ENCODE results near the gene CACNA1C.

DNA sequence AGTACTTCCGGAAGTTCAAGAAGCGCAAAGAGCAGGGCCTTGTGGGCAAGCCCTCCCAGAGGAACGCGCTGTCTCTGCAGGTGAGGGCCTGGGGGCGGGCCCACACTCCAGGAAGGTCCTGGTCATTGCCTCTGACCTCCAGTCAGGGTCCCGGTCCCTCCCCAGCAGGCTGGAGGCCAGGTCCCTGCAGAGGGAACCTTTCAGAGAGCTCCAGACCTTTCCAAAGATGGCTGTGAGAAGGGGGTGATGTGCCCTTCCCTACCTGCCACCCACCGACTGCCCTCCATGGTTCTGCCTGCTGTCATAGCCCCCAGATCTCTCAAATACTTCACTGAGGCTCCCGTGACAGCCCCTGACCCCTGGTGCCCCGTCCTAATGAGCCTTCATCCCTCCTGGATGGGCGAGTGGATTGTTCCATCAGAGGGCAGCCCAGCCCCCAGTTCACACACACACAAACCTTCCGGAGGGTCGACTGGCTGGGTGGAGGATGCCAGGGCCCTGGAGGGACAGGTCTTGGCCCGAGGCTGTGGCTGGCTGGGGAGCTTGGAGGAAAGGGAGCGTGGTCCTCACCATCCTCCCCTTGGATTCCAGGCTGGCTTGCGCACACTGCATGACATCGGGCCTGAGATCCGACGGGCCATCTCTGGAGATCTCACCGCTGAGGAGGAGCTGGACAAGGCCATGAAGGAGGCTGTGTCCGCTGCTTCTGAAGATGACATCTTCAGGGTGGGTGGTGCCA is 624.5 kb downstream of the CACNA1C start:
- TF ChIP-seq, protein P1, sequence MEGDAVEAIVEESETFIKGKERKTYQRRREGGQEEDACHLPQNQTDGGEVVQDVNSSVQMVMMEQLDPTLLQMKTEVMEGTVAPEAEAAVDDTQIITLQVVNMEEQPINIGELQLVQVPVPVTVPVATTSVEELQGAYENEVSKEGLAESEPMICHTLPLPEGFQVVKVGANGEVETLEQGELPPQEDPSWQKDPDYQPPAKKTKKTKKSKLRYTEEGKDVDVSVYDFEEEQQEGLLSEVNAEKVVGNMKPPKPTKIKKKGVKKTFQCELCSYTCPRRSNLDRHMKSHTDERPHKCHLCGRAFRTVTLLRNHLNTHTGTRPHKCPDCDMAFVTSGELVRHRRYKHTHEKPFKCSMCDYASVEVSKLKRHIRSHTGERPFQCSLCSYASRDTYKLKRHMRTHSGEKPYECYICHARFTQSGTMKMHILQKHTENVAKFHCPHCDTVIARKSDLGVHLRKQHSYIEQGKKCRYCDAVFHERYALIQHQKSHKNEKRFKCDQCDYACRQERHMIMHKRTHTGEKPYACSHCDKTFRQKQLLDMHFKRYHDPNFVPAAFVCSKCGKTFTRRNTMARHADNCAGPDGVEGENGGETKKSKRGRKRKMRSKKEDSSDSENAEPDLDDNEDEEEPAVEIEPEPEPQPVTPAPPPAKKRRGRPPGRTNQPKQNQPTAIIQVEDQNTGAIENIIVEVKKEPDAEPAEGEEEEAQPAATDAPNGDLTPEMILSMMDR (IDR thresholded peaks at IDR 0.05; ENCODE audit: low read depth, low read length, poor library complexity, severe bottlenecking) = no peak
- no peak for TF ChIP-seq EZH2phosphoT487 (IDR thresholded peaks at IDR 0.05; ENCODE audit: borderline replicate concordance, low read length)

Data from DOHH2 (cell line).